Neural cell (in vitro differentiated cells): ENCODE measurements around the gene XPNPEP3.

Experiments used
- EP300 ChIP-seq: fragments of 450-650 bp; conservative IDR thresholded peaks from 2 replicates; pipeline ENCODE4 v1.6.1; 2014; ENCODE audit warnings: antibody characterized with exemption, mild to moderate bottlenecking, moderate library complexity; ENCODE audit not compliant: poor library complexity, severe bottlenecking
- EZH2 ChIP-seq: fragments of 200-600, 300-800 bp; shearing (Covaris generic), sonication (generic); IDR thresholded peaks from 2 replicates; pipeline ENCODE4 v1.6.1; 2014; ENCODE audit warnings: antibody characterized with exemption, low read length, borderline replicate concordance, mild to moderate bottlenecking; ENCODE audit not compliant: insufficient read depth, poor library complexity, severe bottlenecking
- MXI1 ChIP-seq: fragments of 450-650 bp; conservative IDR thresholded peaks from 2 replicates; pipeline ENCODE4 v1.6.1; 2014; ENCODE audit warnings: antibody characterized with exemption, mild to moderate bottlenecking; ENCODE audit not compliant: poor library complexity, severe bottlenecking
- POLR2AphosphoS5 ChIP-seq: IDR thresholded peaks from 2 replicates; pipeline ENCODE4 v1.6.1; 2012
- RAD21 ChIP-seq: fragments of 450-650 bp; conservative IDR thresholded peaks from 2 replicates; pipeline ENCODE4 v1.6.1; 2014; ENCODE audit warnings: antibody characterized with exemption, mild to moderate bottlenecking, moderate library complexity
- SMC3 ChIP-seq: fragments of 450-650 bp; conservative IDR thresholded peaks from 2 replicates; pipeline ENCODE4 v1.6.1; 2014; ENCODE audit warnings: antibody characterized with exemption, mild to moderate bottlenecking, moderate library complexity; ENCODE audit not compliant: poor library complexity
- TAF1 ChIP-seq: IDR thresholded peaks from 2 replicates; pipeline ENCODE4 v1.6.1; 2012; ENCODE audit warnings: low read depth
- TF ChIP-seq, protein P1 (sequence below): fragments of 450-650 bp; IDR thresholded peaks from 2 replicates; pipeline ENCODE4 v1.5.1; 2014; ENCODE audit warnings: antibody characterized with exemption, mild to moderate bottlenecking, moderate library complexity; ENCODE audit not compliant: poor library complexity, severe bottlenecking
- TF ChIP-seq, protein P2 (sequence below): IDR thresholded peaks from 2 replicates; pipeline ENCODE4 v1.6.1; 2012; ENCODE audit warnings: borderline replicate concordance

DNA sequence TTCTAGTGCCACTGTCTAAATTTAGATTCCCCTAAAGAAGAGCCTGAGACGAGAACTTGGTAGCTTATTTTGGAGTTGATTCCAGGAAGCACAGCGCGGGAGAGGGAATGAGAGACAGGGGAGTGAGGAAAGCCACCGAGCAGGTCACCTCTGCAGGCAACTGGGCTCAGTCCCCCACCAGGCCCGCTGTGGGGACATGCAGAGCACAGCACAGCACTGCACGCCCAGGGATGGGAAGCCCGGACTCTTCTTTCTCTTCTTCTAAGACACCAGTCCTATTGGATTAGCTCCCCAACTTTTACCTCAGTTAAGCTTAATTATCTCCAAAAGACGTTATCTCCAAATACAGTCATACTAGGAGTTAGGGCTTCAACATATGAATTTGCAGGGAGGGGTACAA, 122.9 kb downstream of the XPNPEP3 start:
- TF ChIP-seq, protein P1, sequence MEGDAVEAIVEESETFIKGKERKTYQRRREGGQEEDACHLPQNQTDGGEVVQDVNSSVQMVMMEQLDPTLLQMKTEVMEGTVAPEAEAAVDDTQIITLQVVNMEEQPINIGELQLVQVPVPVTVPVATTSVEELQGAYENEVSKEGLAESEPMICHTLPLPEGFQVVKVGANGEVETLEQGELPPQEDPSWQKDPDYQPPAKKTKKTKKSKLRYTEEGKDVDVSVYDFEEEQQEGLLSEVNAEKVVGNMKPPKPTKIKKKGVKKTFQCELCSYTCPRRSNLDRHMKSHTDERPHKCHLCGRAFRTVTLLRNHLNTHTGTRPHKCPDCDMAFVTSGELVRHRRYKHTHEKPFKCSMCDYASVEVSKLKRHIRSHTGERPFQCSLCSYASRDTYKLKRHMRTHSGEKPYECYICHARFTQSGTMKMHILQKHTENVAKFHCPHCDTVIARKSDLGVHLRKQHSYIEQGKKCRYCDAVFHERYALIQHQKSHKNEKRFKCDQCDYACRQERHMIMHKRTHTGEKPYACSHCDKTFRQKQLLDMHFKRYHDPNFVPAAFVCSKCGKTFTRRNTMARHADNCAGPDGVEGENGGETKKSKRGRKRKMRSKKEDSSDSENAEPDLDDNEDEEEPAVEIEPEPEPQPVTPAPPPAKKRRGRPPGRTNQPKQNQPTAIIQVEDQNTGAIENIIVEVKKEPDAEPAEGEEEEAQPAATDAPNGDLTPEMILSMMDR, result no peak
- TF ChIP-seq EZH2 (no peak), EP300 (no peak), TAF1 (no peak), POLR2AphosphoS5 (no peak), MXI1 (no peak), RAD21 (no peak), SMC3 (no peak)
- TF ChIP-seq, protein P2, sequence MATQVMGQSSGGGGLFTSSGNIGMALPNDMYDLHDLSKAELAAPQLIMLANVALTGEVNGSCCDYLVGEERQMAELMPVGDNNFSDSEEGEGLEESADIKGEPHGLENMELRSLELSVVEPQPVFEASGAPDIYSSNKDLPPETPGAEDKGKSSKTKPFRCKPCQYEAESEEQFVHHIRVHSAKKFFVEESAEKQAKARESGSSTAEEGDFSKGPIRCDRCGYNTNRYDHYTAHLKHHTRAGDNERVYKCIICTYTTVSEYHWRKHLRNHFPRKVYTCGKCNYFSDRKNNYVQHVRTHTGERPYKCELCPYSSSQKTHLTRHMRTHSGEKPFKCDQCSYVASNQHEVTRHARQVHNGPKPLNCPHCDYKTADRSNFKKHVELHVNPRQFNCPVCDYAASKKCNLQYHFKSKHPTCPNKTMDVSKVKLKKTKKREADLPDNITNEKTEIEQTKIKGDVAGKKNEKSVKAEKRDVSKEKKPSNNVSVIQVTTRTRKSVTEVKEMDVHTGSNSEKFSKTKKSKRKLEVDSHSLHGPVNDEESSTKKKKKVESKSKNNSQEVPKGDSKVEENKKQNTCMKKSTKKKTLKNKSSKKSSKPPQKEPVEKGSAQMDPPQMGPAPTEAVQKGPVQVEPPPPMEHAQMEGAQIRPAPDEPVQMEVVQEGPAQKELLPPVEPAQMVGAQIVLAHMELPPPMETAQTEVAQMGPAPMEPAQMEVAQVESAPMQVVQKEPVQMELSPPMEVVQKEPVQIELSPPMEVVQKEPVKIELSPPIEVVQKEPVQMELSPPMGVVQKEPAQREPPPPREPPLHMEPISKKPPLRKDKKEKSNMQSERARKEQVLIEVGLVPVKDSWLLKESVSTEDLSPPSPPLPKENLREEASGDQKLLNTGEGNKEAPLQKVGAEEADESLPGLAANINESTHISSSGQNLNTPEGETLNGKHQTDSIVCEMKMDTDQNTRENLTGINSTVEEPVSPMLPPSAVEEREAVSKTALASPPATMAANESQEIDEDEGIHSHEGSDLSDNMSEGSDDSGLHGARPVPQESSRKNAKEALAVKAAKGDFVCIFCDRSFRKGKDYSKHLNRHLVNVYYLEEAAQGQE, result no peak
